ENCODE measurements around the gene FAM131B. TPM values are rescaled to one million over a fixed set of nuclear protein-coding genes. Genes with fewer than 3 reads are reported as not detected.

FAM131B gene
- total and polyA plus RNA-seq, 8 donors: 0.05 to 0.25 (median 0.11) TPM

DNA sequence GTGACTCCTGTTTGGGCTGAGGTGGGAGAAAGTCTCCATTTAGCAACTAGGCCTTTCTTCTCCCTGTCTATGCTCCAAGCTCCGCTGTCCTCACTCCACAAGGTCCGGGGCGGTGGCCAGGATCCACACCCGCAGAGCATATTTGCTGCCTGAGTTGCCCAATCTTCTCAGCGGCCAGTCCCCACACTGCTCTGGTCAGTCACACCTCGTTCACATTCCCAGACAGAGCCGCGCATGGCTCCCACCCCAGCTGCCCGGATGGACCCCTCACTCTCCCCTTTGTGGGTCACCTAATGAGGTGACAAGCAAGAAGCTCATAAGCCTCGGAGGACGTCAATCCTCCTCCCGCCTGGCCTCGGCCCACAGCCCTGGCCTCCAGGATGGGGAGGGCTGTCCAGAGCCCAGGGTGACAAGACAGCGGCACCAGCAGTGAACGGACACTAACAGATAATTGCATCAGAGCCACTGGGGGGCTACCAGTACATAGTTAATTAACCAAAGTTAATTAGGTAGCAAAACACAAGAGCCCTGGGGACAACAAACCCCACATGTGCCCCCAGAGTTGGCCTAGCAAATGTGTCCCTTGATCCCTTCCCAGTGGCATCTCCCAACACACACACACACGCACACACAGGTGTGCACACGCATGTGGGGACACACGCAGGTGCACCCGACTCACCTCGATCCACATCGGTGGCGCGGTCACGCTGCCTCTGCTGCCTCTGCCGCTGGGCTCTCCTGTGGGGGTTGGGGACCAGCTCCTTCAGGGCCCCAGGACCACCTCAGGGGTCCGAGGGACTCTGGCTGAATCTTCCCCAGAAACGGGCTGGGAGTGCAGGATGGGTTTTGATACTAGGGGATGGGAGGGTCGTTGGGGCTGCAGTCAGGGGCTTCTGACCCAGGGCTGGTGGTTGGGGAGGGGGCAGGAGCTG, 34.4 kb upstream of the FAM131B start:
- peaks cover 0 to 6% (median 0%) of the 10 kb centered on the region in 3 donors for H3K36me3 ChIP-seq
- intact Hi-C loops (cut with DNase I): no loop called here
- no peak overlapping the region for H3K4me3 ChIP-seq
- no peak for TF ChIP-seq CTCF (IDR thresholded peaks at IDR 0.05)
- no peaks in the 10 kb centered on the region for H3K9me3 ChIP-seq
- 90 to 92% methylated on average over 28 of the region's 28 CpGs for WGBS, 2 donors
- FAIRE-seq: no peak
- H3K4me1 ChIP-seq: peaks cover 0 to 12% (median 8%) of the 10 kb centered on the region in 3 donors
- H3K27me3 ChIP-seq: no peaks in the 10 kb centered on the region
- H3K27ac ChIP-seq: no peak overlapping the region
- DNase-seq: peak in 3 of 6 donors; percentile 11 to 57 (median 49)
- ATAC-seq: no peak

DNA sequence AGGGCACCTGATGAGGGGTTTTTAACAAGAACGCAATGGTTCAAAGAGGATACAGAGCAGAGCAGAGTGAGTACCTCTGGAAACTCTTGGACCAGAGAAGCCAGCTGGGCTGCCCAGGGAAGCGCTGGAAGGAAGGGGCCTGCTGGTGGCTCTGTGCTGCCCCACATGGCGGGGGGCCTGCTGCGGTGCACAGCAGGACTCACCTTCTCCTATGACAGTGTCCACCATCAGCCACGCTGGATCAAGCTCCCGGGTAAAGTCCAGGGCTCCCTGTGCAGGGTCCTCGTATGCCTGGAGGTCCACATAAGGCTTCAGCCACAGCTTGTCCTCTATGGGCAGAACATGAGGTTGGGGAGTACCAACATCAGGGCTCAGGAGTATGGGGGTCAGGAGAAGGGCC, 33.7 kb upstream of the FAM131B start:
- intact Hi-C loops (cut with DNase I): no loop called here

GRCh38 chr7:143395187-143396149, 33.0 kb upstream of the FAM131B start:
- no peak for TF ChIP-seq CTCF (IDR thresholded peaks at IDR 0.05)
- intact Hi-C loops (cut with DNase I): no loop called here
- Histone ChIP-seq H3K27me3 (no peaks in the 10 kb centered on the region), H3K4me3 (no peak overlapping the region), H3K9me3 (no peaks in the 10 kb centered on the region), H3K27ac (no peak overlapping the region), H3K4me1 (peaks cover 0 to 17% (median 15%) of the 10 kb centered on the region in 3 donors), H3K36me3 (peaks cover 0 to 4% (median 0%) of the 10 kb centered on the region in 3 donors)
- no peak for FAIRE-seq
- peak in 2 of 6 donors; percentile 11 to 54 for DNase-seq
- ATAC-seq: no peak
- WGBS, 2 donors: 85 to 89% methylated on average over 21 of the region's 21 CpGs

More for the DNA sequence above, 33.7 kb upstream of the FAM131B start:
- Histone ChIP-seq H3K36me3 (peaks cover 0 to 6% (median 0%) of the 10 kb centered on the region in 3 donors), H3K27ac (no peak overlapping the region), H3K27me3 (no peaks in the 10 kb centered on the region), H3K4me3 (no peak overlapping the region), H3K9me3 (no peaks in the 10 kb centered on the region), H3K4me1 (peaks cover 0 to 17% (median 15%) of the 10 kb centered on the region in 3 donors)
- DNase-seq (peak in 2 of 6 donors; percentile 8 to 61), ATAC-seq (no peak), FAIRE-seq (no peak)
- 84 to 85% methylated on average over 7 of the region's 7 CpGs for WGBS, 2 donors
- no peak for TF ChIP-seq CTCF (IDR thresholded peaks at IDR 0.05)

DNA sequence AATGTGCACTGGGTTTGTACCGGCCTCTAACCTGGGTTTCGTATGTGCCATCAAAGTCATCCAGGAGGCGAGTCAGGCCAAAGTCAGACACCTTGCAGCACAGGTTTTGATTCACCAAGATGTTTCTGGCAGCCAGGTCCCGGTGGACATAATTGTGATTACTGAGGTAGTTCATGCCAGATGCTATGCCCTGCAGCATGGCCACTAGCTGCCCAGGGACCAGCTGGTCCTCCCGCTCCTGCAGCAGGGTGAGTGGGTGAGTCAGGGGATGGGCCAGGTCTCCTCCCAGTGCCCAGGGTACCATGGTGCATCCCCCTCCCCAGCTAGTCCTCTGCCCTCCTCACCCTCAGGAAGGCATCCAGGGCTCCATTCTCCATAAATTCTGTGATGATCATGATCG, 32.3 kb upstream of the FAM131B start:
- H3K36me3 ChIP-seq: no peaks in the 10 kb centered on the region
- WGBS, 2 donors: 90 to 92% methylated on average over 5 to 6 of the region's 6 CpGs
- peaks cover 0 to 17% (median 15%) of the 10 kb centered on the region in 3 donors for H3K4me1 ChIP-seq

More for the DNA sequence above, 32.3 kb upstream of the FAM131B start:
- no peak for TF ChIP-seq CTCF (IDR thresholded peaks at IDR 0.05)
- Histone ChIP-seq H3K4me3 (no peak overlapping the region), H3K27ac (no peak overlapping the region), H3K9me3 (no peaks in the 10 kb centered on the region), H3K27me3 (no peaks in the 10 kb centered on the region)
- ATAC-seq (no peak), DNase-seq (no peak), FAIRE-seq (no peak)
- intact Hi-C loops (cut with DNase I): no loop called here

Data from pancreas (tissue), 10 donors.